ENCODE results near the gene ATP5F1D. TPM values are rescaled to one million over a fixed set of nuclear protein-coding genes. Genes with fewer than 3 reads are reported as not detected.

ATP5F1D gene
- total and polyA plus RNA-seq, 2 of the 13 experiments (the other 11 are each of a cell fraction or from before 2014, with no cell fraction given), result 39.4 to 78.7 TPM

DNA sequence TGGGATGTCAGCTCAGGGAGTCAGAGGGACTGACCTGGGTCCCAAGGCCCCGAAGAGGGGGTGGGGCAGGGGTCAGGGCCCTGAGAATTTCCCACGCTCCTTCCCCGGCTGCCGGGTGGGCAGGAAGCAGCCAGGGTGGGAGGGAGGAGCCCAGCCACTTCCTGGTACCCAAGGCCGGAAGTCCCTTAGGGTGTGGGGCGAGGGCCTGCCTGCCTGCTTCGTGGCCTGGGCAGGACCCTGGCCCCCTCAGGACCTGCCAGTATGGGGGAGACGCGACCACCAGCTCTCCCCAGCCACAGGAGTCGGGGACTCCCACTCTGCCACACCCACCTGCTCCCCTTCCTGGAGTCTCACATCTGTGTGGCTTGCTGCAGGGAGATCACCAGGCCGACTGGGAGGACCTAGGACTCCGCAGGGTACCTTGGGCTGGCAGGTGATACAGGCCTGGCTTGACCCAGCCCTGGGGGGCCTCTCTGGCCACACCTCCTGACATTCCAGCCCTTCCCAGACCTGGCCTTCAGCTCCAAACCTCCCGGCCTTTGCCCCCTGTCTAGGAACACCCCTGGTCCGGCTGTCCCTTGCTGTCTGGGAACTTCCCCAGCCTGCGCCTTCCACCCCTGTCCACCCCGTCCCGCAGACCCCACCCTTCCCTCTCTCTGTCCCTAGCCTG, 17.8 kb downstream of the ATP5F1D start (continued):
- TF ChIP-seq ZNF704 (CRISPR knock-in tag; IDR thresholded peaks at IDR 0.05; ENCODE audit: borderline replicate concordance) (no peak), ZNF839 (CRISPR knock-in tag; IDR thresholded peaks at IDR 0.05; ENCODE audit: borderline replicate concordance) (no peak), SRSF1 (optimal IDR thresholded peaks at IDR 0.05; ENCODE audit: low read depth, low read length) (peak; percentile 92), HMGXB4 (CRISPR knock-in tag; IDR thresholded peaks at IDR 0.05; ENCODE audit: borderline replicate concordance in 1 of 2, low read depth in 1 of 2) (peak; percentile 60 to 80), XRCC5 (optimal IDR thresholded peaks at IDR 0.05; ENCODE audit: low read length) (peak; percentile 26), BRCA1 (CRISPR knock-in tag; IDR thresholded peaks at IDR 0.05) (no peak), HNRNPK (IDR thresholded peaks at IDR 0.05; ENCODE audit: low read depth, low read length, poor library complexity, severe bottlenecking) (peak; percentile 9), ZNF281 (CRISPR knock-in tag; IDR thresholded peaks at IDR 0.05; ENCODE audit: borderline replicate concordance) (peak; percentile 88), SMYD3 (CRISPR knock-in tag; IDR thresholded peaks at IDR 0.05) (no peak), THAP11 (CRISPR knock-in tag; IDR thresholded peaks at IDR 0.05) (peak; percentile 82), PITX1 (CRISPR knock-in tag; IDR thresholded peaks at IDR 0.05) (peak; percentile 73; the same call in 1 of the 2 replicates), ZNF574 (CRISPR knock-in tag; IDR thresholded peaks at IDR 0.05) (peak; percentile 75), ZNF460 (CRISPR knock-in tag; IDR thresholded peaks at IDR 0.05; ENCODE audit: borderline replicate concordance) (peak; percentile 31; the same call in 1 of the 2 replicates), ZSCAN12 (CRISPR knock-in tag; IDR thresholded peaks at IDR 0.05) (no peak; the same call in 1 of the 2 replicates), RFX3 (CRISPR knock-in tag; IDR thresholded peaks at IDR 0.05) (no peak), ZNF891 (CRISPR knock-in tag; IDR thresholded peaks at IDR 0.05) (peak; percentile 89), SIN3A (IDR thresholded peaks at IDR 0.05; ENCODE audit: borderline replicate concordance, low read depth, low read length) (peak; percentile 78; the same call in 1 of the 2 replicates)
- TF ChIP-seq, protein P1, sequence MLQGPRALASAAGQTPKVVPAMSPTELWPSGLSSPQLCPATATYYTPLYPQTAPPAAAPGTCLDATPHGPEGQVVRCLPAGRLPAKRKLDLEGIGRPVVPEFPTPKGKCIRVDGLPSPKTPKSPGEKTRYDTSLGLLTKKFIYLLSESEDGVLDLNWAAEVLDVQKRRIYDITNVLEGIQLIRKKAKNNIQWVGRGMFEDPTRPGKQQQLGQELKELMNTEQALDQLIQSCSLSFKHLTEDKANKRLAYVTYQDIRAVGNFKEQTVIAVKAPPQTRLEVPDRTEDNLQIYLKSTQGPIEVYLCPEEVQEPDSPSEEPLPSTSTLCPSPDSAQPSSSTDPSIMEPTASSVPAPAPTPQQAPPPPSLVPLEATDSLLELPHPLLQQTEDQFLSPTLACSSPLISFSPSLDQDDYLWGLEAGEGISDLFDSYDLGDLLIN (CRISPR knock-in tag; IDR thresholded peaks at IDR 0.05; ENCODE audit: borderline replicate concordance), result peak; percentile 45; the same call in 1 of the 2 replicates

All from HepG2 (cell line).